ENCODE measurements around the gene CARMIL1. TPM values are rescaled to one million over a fixed set of nuclear protein-coding genes. Genes with fewer than 3 reads are reported as not detected.

The CARMIL1 gene
- total and polyA plus RNA-seq, 2 of the 8 experiments (the other 6 are each of a cell fraction or from before 2014, with no cell fraction given): 20.3 to 40.4 TPM

GRCh38 chr6:25548451-25548850 is 269.3 kb downstream of the CARMIL1 start:
- H3K18ac ChIP-seq (ENCODE audit: extremely low read depth, low read length): no peak overlapping the region
- H3K4me3 ChIP-seq (ENCODE audit: extremely low read depth in 1 of 4, insufficient read depth in 2 of 4, low read depth in 3 of 4, low read length in 4 of 4): no peak overlapping the region
- H4K91ac ChIP-seq (replicated peaks; ENCODE audit: insufficient read length, low read length): no peak overlapping the region
- no peak overlapping the region for H3K27ac ChIP-seq (ENCODE audit: low read depth, low read length)
- DNase-seq (ENCODE audit: low read depth in 1 of 2, low spot score in 2 of 2) (no peak), FAIRE-seq (no peak)
- H3K4ac ChIP-seq (replicated peaks; ENCODE audit: insufficient read length, low read depth, low read length): no peak overlapping the region
- no peak overlapping the region for H2BK20ac ChIP-seq (ENCODE audit: low read length)
- no peak overlapping the region for H3K56ac ChIP-seq (replicated peaks; ENCODE audit: insufficient read length, low read depth, low read length)
- H3K23ac ChIP-seq (ENCODE audit: insufficient read length): no peak overlapping the region
- no peak overlapping the region for H2BK15ac ChIP-seq (ENCODE audit: low read length)
- no peak overlapping the region for H3K9ac ChIP-seq (replicated peaks in 1 of 4; ENCODE audit: extremely low read depth in 1 of 4, low read depth in 3 of 4, low read length in 3 of 4)
- no peak overlapping the region for H3K4me2 ChIP-seq (ENCODE audit: insufficient read depth in 1 of 2, low read depth in 2 of 2, low read length in 2 of 2)
- H4K5ac ChIP-seq (ENCODE audit: insufficient read length, low read depth, low read length): no peak overlapping the region
- POLR2A ChIA-PET (ENCODE audit: partially characterized antibody): no interaction called here
- no peaks in the 10 kb centered on the region for H3K36me3 ChIP-seq (ENCODE audit: control insufficient read depth in 2 of 4, insufficient read depth in 4 of 4, low read length in 3 of 4)
- no peaks in the 10 kb centered on the region for H3K27me3 ChIP-seq (replicated peaks in 1 of 4; ENCODE audit: control insufficient read depth in 3 of 4, extremely low read depth in 1 of 4, insufficient read depth in 3 of 4, low read length in 3 of 4)
- H3K79me2 ChIP-seq (ENCODE audit: control insufficient read depth in 1 of 2, insufficient read depth in 2 of 2, low read length in 2 of 2): no peaks in the 10 kb centered on the region
- no peak overlapping the region for H2BK12ac ChIP-seq (ENCODE audit: low read depth, low read length)
- no peak overlapping the region for H2BK120ac ChIP-seq (replicated peaks; ENCODE audit: low read depth, low read length)
- H3K4me1 ChIP-seq (replicated peaks in 1 of 4; ENCODE audit: control insufficient read depth in 3 of 4, insufficient read depth in 4 of 4, low read length in 3 of 4): no peaks in the 10 kb centered on the region
- no peaks in the 10 kb centered on the region for H3K79me1 ChIP-seq (ENCODE audit: low read depth, low read length)
- H4K20me1 ChIP-seq (replicated peaks in 1 of 2; ENCODE audit: control insufficient read depth in 1 of 2, insufficient read depth in 2 of 2, low read length in 2 of 2): peaks cover 0 to 2% of the 10 kb centered on the region in 2 experiments
- no peak overlapping the region for H2AFZ ChIP-seq (ENCODE audit: low read length)
- CTCF ChIA-PET (ENCODE audit: partially characterized antibody): interaction anchor here (1.2 kb wide), 1 partner anchor 8 kb away, joined by 4 read pairs; no protein-coding TSS in a partner anchor
- H3K23me2 ChIP-seq (ENCODE audit: low read depth, low read length): no peaks in the 10 kb centered on the region
- no peak overlapping the region for H2BK5ac ChIP-seq (ENCODE audit: low read depth, low read length)
- 85% methylated on average over 2 of the region's 2 CpGs; no CpG with 5 or more reads in 1 of the 2 experiments for WGBS, 2 experiments (ENCODE audit: extremely low coverage in 1 of 2, insufficient coverage in 1 of 2, insufficient read length in 1 of 2, insufficient replicate concordance in 2 of 2, low coverage in 1 of 2, low lambda C conversion rate in 2 of 2, missing lambda C conversion rate in 1 of 2)
- H3K14ac ChIP-seq (ENCODE audit: insufficient read length): no peak overlapping the region
- no peak overlapping the region for H2AK5ac ChIP-seq (ENCODE audit: low read depth, low read length)
- no peaks in the 10 kb centered on the region for H3K9me3 ChIP-seq (ENCODE audit: insufficient read depth in 2 of 2, low read depth in 1 of 2, low read length in 1 of 2)
- no peak overlapping the region for H4K8ac ChIP-seq (ENCODE audit: extremely low read depth, insufficient read depth, low read length)
- TF ChIP-seq HDAC2 (IDR thresholded peaks at IDR 0.05; ENCODE audit: borderline replicate concordance in 1 of 2, low read depth in 2 of 2, low read length in 2 of 2) (no peak), EZH2 (IDR thresholded peaks at IDR 0.05; ENCODE audit: low read depth, low read length, severe bottlenecking) (no peak), EGR1 (IDR thresholded peaks at IDR 0.05; ENCODE audit: borderline replicate concordance, low read depth, low read length) (no peak), TCF12 (IDR thresholded peaks at IDR 0.05; ENCODE audit: low read depth, low read length) (no peak), MAX (IDR thresholded peaks at IDR 0.05) (no peak), TBP (IDR thresholded peaks at IDR 0.05; ENCODE audit: low read depth, low read length) (no peak), KDM4A (IDR thresholded peaks at IDR 0.05; ENCODE audit: low read depth, low read length, severe bottlenecking) (no peak), SP2 (IDR thresholded peaks at IDR 0.05; ENCODE audit: low read length) (no peak), GABPA (IDR thresholded peaks at IDR 0.05; ENCODE audit: borderline replicate concordance, insufficient read depth, low read length) (no peak), ATF2 (IDR thresholded peaks at IDR 0.05; ENCODE audit: low read length) (no peak), CBX5 (IDR thresholded peaks at IDR 0.05; ENCODE audit: low read depth, low read length) (no peak), RXRA (IDR thresholded peaks at IDR 0.05; ENCODE audit: insufficient read depth, low read depth, low read length) (no peak)

All from H1 (cell line).